ENCODE results near the gene BCL11B. TPM values are rescaled to one million over a fixed set of nuclear protein-coding genes. Genes with fewer than 3 reads are reported as not detected.

BCL11B gene
- total and polyA plus RNA-seq, 4 donors = 0.04 to 0.42 (median 0.16) TPM

DNA sequence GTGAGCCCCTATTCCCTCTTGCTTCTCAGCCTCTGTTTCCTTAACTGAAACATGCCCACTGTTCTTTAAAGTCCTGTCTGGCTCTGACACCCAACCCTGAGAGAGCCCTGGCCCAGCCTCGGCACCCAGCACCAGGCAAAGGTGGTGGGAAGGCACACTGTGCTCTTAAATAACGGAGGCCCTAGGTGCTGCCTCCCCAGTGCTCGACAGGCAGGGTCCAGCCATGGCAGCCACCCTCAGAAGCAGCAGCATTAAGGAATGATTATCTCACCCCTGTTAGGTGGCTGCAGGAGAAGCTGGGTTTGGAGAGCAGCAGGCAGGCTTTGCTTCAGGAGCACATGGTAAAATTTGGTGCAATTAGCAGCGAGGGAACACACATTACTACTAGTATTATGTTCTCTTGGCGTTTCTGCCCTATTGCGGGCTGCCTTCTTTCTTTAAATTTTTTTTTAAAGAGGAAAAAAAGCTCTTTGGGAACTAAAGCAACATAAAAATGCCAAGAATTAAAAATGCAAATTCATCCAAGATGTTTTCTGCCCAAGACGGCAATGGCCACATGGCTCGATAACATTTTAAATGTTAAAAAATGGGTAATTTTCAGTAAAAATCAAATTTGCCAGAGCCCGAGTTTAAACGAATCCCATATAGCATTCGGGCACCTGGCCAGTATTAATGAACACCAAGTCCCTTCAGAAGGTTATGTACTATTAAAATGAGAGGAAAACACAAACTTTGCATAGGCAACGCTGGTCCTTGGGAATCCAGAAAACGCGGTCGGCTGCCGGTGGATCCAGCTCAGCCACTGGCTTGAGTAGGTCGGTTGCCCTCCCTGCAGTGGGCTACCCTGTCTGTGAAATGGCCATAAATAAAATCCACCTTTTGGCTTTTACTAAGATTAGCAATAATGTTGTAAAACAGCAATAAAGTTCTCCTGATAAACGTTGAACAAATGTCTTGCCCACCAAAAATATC is 152.2 kb downstream of the BCL11B start:
- H3K4me3 ChIP-seq (ENCODE audit: low read depth in 1 of 3, low read length in 3 of 3) = no peak overlapping the region
- H3K9me3 ChIP-seq (ENCODE audit: control insufficient read depth in 4 of 4, low read length in 3 of 4) = no peaks in the 10 kb centered on the region
- H3K4me1 ChIP-seq (ENCODE audit: control insufficient read depth in 4 of 4, insufficient read depth in 4 of 4, low read length in 3 of 4) = no peaks in the 10 kb centered on the region
- WGBS = 76% methylated on average over 18 of the region's 18 CpGs
- peaks cover 0 to 13% (median under 1%) of the 10 kb centered on the region in 4 donors for H3K27me3 ChIP-seq (ENCODE audit: control insufficient read depth in 4 of 4, insufficient read depth in 4 of 4, low read length in 3 of 4)
- no peak for TF ChIP-seq JUND (IDR thresholded peaks at IDR 0.05)
- no peak for TF ChIP-seq GABPA (IDR thresholded peaks at IDR 0.05 in 1 of 2, conservative IDR thresholded peaks at IDR 0.05 in 1 of 2)
- TF ChIP-seq SP1 (IDR thresholded peaks at IDR 0.05) = no peak
- no peak for TF ChIP-seq RXRA (IDR thresholded peaks at IDR 0.05)
- TF ChIP-seq, protein P1, sequence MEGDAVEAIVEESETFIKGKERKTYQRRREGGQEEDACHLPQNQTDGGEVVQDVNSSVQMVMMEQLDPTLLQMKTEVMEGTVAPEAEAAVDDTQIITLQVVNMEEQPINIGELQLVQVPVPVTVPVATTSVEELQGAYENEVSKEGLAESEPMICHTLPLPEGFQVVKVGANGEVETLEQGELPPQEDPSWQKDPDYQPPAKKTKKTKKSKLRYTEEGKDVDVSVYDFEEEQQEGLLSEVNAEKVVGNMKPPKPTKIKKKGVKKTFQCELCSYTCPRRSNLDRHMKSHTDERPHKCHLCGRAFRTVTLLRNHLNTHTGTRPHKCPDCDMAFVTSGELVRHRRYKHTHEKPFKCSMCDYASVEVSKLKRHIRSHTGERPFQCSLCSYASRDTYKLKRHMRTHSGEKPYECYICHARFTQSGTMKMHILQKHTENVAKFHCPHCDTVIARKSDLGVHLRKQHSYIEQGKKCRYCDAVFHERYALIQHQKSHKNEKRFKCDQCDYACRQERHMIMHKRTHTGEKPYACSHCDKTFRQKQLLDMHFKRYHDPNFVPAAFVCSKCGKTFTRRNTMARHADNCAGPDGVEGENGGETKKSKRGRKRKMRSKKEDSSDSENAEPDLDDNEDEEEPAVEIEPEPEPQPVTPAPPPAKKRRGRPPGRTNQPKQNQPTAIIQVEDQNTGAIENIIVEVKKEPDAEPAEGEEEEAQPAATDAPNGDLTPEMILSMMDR (IDR thresholded peaks at IDR 0.05; ENCODE audit: low read depth, low read length, missing input control) = no peak
- TF ChIP-seq, protein P2, sequence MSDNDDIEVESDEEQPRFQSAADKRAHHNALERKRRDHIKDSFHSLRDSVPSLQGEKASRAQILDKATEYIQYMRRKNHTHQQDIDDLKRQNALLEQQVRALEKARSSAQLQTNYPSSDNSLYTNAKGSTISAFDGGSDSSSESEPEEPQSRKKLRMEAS (IDR thresholded peaks at IDR 0.05) = no peak
- TF ChIP-seq HNF4A (conservative IDR thresholded peaks at IDR 0.05) = no peak
- TF ChIP-seq YY1 (IDR thresholded peaks at IDR 0.05) = no peak
- TF ChIP-seq TAF1 (conservative IDR thresholded peaks at IDR 0.05) = no peak
- H3K9ac ChIP-seq (ENCODE audit: low read depth in 1 of 2, low read length in 2 of 2) = no peak overlapping the region
- H3K36me3 ChIP-seq (ENCODE audit: control insufficient read depth in 4 of 4, insufficient read depth in 3 of 4, low read depth in 1 of 4, low read length in 3 of 4) = no peaks in the 10 kb centered on the region
- no peak overlapping the region for H3K27ac ChIP-seq (ENCODE audit: low read depth in 1 of 2, low read length in 2 of 2)
- no peak for DNase-seq (ENCODE audit: low spot score)

Other genes starting within 250 kb of the BCL11B start
- 10 to 100 TPM; 18.7 to 39.7 TPM for gene SETD3, start 208.7 kb upstream of the BCL11B start, total RNA-seq
- 10 to 100 TPM; 19.1 to 19.7 TPM for gene SETD3, start 208.7 kb upstream of the BCL11B start, polyA plus RNA-seq
- 10 to 100 TPM; 17.7 to 33.4 TPM for gene CCNK, start 209.2 kb upstream of the BCL11B start, total RNA-seq
- gene CCNK, start 209.2 kb upstream of the BCL11B start, polyA plus RNA-seq = 1 to 10 TPM; 7.7 to 8.7 TPM

Measured in liver (tissue), 9 donors.